T-helper 9 cell (primary cell): Measurements from ENCODE around the gene MRAP.

Experiments
- DNase-seq: peaks from one replicate; pipeline ENCODE4 v3.0.0-alpha.2; 2020

MRAP gene

DNA sequence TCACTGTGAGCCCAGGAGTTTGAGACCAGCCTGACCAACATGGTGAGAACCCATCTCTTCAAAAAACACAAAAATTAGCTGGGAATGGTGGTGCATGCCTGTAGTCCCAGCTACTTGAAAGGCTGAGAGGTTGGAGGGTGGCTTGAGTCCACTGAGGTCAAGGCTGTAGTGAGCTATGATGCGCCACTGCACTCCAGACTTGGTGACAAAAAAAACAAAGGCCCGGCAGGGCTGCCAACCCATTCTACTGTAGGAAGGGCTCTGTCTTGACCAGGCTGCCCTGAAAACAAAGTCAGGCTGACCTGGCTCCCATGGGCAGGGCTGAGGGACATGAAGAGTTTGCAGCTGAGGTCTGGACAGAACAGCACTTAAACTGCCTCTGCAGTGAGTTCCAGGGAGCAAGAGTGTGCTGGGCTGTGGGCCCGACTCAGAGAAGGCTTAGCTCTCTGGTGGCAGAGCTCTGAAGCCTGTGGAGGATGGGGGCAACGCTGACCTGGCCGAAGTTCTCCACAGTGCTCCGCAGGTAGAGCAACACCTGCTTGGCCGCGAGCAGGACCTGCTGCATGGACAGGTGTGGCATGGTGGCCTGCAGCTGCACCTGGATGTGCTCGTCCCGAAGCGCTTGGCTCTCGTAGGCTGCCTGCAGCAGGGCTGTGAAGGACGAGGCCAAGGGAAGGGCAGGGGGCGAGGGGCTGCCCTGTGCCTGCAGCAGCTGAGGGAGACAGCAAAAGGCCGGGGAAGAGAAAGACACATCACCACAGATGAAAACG, 51.7 kb downstream of the MRAP start:
- no peak for DNase-seq

DNA sequence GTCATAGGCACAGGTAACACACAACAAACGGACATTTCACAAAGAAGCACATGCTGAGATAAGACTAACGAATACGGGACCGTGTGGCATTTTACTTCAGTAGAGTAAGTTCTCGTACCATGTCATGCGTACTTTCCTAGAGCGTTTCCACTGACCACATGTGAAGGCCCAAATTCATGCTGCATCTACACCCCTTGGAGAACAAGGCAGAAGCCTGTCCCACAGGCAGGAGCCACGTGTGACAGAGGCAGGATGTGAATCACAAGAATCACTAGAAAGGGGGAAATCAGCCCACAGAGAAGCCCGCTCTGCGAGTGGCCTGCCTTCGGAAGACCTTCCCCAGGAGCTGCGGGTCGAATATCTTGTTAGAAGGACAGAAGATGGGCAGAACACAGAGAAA, 52.3 kb downstream of the MRAP start:
- no peak for DNase-seq

DNA sequence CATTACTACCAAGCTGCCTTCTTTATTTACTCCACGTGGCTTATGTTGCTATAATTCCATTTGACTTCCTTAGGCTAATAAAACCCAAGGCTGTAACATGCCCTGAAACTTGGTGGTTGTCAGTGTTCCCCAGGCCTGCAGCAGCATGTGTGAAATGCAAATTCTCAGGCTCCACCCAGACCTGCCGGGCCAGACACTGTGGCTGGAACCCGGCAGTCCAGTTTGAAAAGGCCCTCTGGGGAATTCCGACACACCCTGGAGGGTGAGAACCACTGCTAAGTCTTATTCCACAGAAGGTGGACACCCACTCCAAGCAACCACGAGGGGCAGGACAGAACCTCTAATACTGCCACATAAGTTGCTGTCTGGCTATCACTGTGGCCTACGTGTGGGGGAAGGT, 52.8 kb downstream of the MRAP start:
- no peak for DNase-seq

DNA sequence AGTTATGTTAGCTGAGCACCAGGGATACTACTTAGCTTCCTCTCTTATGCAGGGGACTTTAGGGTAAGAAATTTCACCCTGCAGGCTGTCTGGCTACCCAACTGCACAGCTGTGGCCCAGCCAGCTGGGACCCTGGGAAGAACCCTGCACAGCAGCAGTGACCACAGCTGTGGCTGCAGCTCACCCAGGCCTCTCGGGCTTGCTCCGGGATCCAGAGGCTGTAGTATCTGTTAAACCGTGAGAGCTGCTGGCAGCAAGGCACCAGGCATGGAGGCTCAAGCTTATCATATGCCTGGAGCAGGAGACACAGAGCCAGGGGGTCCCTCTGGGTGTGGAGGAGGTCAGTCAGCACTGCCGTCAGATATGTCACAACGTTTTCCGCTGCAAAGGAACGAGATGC, 53.9 kb downstream of the MRAP start:
- no peak for DNase-seq

DNA sequence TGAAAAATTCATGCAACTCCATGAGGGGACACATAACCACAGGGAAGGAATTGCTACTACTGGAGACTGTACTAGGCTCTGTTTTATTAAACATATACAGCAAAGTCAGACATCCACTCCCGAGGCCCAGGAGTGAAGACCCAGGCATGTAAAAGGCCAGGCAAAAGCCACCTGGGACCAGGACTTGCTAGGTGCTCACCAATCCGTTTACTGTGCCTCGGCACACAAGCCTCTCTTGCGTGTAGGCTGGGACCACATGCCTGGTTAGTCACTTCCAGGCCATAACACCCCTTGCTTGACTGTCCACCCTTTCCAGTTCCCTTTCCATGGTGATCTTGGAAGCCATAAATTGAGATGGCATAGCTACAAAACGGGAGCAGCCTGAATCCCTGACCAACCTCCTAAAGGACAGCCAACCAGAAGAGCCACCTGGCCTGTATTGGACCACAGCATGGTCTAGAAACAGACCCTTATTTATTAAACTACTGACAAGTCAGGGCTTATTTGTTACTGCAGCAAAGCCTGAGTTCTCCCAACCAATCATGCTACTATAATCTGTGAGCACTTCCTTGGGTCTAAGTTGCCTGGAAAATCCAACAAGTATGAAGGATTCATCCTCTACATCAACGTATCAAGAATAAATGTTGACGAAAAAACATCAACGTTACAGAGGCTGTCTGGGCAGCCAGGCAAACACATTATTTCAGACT, 54.5 kb downstream of the MRAP start:
- DNase-seq = no peak

DNA sequence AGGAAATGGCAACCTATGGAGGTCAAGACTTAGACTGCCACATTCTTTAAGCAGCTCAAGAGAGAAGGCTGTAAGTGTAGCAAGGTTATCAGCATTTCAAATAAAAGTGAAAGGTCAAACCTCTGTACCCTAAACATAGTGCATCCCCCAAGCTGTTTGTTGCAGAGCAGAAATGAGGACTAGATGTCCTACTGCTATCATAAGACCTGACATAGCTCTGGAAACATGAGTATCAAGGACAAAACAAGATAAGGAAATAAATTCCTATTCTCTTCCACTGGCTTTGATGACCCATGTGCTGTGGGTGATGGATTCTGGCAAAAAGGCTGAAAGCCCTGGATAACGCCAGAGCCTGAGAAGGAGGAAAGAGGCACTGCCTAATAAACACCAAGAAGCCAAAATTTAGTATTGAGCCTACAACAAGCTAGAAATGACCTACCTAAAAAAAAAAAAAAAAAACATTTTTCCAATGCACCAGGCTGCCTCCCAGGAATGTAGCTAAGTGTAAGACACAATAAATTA, 58.3 kb downstream of the MRAP start:
- DNase-seq = no peak

DNA sequence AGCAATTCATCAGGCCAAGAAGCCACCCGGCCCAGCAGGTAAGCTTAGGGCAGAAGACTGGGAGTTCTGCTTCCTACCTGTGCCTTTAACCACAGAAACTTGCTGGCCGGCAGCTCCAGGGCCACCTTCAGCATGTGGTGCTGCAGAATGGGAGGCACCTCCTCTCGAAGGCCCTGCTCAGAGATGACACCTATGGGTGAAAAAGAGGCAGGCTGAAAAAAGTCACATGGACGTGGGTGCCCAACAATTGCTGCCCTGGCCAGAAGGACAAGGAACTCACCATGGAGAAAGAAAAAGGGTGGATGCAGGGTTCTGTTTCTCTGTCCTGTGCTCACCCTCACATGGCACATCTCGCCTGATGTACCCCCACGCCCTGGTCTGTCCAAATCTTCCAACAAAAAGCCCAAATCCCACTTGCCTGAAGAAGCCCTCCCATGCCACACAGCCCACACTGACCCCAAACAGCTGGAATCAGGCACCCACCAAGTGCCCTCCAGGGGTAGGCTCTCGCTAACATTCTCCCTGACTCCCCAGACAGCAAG, 61.1 kb downstream of the MRAP start:
- no peak for DNase-seq

DNA sequence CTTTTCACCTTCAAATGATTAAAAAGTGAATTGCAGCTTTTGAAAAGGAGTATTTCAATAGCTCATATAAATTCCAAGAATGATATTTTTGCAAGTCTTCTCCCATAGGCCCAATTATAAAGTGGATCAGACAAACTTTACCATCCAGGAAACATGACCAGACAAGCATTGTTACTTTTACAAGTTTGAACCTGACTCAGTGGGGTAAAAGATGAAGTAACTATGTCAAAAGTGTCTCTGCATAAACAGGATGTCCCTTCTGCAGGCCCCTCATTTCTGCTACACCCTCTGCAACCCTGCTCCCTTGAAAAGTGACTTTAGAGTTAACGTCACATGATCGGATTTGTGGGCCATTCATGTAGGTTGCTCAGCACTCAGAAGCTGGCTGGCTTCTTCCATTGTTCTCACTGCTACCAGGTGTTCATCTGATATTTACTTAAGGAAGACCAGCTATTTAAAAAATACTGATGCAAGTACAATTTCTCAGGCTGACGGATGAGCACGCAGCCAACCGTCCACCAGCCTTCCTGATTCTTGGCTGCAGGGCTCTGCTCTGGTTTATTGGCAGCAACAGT, 61.8 kb downstream of the MRAP start:
- DNase-seq = no peak
